HG03196 (cell line): ENCODE results near the gene PIGM.
"Not testable (repeated sequence)": the region's sequence is repeated elsewhere in the genome, so short reads cannot be mapped to it uniquely, and the experiment has no call there.

Experiments
- ATAC-seq: cut with Tn5 transposase; IDR thresholded peaks from one replicate; pipeline ENCODE4 v1.9.1; 2021; ENCODE audit not compliant: unreplicated experiment

The PIGM gene

DNA sequence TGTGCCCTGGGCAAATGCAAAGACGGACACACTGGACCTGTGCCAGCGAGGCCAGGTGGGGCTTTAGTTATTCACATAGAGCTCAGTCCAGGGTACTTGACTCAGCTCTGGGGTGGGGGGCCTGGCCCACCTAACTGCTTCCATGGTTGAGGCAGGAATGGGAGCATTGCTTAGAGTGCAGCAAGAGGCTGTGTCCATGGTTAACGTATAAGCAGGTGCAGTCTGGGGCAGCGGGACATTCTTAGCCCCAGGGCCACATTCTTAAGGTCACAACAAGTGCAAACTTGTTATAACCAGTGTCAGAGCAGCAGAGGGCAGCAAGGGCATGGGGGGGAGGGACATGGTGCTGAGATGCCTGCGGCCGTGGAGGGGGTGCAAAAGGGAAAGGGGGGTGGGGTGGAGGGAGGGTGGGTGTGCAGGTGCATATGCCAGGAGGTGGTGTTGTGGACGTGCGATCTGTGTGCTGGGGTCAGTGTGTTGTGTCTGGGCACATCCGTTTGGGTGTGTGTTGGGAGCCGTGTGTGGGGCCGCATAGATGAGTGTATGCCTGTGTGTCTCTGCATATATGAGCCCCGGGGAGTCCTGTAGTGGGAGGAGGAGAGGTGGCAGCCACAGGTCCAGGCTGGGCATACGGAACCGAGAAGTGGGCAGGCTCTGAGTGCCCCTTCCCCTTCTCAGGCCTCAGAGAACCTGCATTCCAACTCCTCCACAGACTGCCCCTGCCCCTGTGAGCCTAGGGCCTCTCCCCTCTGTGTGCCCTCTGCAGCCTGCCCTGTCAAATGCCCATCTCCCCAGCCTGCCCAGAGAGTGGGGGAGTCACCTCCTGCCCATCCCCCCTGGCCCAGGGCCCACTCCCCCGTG lies 29.8 kb upstream of the PIGM start:
- no peak for ATAC-seq

DNA sequence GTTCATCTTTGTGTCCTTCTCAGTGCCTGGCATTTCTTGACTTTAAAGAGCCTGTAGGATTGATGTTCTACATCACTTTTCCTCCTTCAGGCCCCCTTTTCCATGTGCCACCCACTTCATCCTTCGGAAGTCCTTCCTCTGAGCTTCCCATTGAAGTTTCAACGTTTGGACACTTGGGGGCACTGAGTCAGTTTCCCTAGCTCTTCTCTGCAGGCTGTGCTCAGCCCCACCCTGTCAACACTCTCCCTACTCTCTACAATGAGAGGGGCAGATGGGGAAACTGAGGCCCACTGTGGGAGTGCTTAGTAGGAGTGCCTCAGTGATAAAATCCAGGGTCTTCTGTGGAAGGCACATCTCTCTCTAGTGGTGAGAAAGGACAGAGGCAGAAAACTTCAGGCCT lies 26.3 kb upstream of the PIGM start:
- no peak for ATAC-seq

DNA sequence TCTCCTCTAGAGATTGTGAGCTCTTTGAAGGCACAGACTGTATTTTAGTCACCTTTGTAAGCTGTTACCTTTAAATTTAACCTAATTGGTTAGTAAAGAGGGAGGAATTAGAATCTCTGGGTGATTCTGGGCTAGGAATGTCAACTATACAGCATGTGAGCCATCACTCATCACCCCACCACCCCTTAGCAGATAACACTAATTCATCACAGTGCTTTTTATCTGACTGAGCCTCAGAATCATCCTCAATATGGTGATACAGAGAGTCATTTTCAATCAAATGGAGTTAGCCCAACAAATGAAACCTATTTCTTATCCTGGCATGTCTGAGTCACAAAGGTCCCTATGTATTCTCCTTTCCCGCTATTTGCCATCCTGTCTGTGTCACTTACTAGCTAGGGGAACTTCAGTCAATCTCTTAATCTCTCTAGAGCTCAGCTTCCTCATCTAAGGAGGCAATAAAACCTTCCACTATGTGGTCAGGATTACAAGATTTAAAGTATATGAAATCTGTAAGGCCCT lies 24.9 kb upstream of the PIGM start:
- no peak for ATAC-seq

DNA sequence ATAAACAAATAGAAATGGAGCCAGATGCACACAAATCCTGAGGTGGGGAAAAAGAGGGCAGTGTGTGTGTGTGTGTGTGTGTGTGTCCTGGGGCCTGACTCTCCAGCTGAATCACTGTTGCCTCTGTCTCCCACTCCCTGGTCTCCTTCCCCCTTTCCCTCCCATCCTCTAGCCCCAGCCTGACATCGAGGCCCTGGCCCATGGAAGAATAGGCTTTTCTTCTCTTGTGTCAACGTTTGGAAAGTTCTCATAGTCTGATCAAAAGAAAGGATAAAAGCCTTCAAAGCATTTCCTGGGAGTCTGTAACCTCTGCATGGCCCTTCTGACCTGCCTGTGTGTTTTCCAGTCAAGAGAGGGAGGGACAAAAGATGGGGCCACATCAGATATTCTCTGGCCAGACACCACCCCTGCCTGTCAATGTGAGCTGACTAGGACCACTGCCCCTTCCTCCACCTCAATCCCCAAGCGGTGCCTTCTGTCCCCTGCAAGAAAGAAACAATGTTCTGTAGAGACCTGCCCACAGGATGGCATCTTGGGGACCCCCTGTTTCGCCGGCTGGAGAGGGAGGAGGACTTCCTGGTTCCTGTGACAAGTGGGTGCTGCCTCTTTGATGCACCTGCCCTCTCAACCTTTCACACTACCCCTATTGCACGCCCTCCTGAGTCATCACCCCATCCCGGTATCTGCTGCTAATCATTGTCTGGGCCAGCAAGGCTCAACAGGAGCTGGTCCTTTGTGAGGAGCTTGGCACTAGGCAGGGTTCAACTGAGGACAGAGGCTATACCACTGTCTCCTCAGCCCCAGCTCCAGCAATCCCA lies 22.0 kb upstream of the PIGM start:
- ATAC-seq: no peak

DNA sequence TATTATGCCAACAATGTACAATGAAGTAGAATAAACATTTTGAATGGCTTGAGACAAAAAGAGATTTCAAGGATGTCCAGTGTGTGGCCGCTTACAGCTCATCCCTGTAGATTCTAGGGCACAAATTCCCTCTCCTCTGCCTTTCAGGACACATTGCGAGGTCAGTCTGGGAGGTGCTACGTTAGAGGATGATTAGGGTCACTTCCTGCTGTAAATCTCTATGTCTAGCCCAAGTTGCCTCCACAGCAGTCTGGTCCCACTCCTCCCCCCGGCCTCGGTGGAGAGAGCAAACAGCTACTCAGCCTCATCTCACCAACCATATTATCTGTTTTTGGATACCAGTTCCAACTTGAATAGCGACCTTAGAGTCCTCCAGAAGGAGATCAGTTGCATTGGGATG lies 21.1 kb upstream of the PIGM start:
- ATAC-seq: no peak

DNA sequence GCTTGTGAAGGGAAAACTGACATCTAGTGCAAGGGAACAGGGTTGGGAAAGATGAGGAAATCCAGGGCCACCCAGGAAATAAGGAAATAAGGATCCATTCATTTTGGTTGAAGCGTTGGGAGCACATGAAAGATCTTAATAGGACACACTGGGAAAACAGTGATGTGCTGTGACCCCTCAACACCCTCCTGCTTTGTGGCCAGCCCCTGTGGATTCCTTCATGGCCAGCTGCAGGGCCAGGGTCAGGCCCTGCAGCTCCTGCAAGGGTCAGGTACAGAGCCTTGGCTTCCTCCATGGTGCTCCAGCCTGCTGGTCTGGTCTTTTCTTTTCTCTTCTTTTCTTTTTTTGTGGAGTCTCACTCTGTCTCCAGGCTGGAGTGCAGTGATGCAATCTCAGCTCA lies 18.8 kb upstream of the PIGM start:
- ATAC-seq: no peak

DNA sequence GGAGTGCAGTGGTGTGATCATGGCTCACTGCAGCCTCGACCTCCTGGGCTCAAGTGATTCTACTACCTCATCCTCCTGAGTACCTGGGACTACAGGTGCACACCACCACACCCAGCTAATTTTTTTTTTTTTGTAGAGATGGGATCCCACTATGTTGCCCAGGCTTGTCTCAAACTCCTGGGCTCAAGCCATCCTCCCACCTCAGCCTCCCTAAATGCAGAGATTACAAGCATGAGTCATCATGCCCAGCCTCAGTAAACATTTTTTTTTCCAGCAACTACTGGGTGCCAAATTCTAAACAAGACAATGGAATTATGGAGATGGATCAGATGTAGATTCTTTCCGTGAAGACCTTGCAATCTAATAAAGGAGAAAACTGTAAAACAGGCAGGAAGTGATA lies 18.4 kb upstream of the PIGM start:
- not testable (repeated sequence) for ATAC-seq

DNA sequence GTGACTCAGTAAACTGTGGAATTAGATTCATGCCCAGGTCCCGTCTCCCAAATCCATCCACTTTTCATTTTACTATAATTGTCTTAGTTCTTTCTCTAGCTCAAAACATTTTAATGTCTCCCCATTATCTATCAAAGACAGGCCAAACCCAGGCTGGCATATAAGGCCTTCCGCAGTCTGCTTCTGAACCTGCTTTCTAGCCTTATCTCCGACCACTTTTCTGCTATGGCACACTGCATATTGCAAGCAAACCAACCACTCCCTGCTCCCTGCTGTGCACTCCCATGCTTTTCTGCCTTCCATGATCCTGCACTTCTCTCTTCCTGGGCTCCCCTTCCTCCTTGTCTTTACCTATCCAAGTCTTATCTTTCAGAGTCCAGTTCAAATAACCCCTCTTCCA lies 17.3 kb upstream of the PIGM start:
- no peak for ATAC-seq

DNA sequence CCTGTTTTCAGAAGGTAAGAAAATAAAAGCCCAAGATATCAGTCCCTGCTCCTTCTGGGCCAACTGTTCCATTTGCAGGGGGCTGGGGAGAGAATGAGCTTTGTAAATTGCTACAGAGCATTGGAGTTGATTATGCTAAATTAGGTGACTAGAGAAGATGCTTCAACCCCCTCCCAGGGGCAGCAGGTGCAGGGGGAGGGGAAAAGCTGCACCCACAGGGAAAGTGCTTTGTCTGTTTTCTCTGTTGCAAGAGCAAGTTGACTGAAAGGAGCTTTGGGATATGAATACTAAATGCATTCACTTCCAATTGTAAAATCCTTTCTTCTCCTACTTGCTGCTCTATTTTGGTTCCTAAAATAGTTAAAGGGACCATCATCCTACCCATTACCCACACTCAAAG lies 16.5 kb upstream of the PIGM start:
- ATAC-seq: no peak

DNA sequence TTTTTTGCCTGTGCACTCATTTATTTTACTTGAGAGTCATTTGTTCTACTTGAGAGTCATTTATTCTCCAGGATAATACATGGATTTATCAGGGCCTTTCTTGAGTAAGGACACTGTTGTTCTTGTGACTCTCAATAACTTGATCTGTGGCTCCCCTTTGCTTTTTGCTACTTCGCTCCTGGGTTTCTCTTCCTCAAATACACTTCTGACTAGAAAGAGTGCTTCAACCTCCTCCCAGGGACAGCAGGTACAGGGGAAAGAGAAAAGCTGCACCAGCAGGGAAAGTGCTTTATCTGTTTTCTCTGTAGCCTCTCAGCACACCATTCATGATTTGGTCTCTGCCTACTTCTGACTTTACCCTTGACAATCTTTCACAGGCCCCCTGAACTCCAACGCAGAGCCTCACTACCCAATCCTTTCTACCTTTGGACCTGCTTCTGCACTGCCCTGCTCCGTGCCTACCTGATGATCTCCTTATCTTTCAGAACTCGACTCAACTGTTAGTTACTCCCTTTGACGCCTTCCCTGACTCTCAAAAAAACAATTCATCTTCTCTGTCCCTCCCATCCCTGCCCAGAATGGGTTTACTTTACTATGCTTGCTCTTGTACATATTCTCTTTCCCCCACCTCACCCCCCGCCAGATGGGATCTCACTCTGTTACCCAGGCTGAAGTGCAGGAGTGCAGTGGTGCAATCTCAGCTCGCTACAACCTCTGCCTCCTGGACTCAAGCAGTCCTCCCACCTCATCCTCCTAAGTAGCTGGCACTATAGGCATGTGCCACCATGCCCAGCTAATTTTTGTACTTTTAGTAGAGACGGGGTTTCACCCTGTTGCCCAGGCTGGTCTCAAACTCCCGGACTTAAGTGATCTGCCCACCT lies 15.6 kb upstream of the PIGM start:
- no peak for ATAC-seq

DNA sequence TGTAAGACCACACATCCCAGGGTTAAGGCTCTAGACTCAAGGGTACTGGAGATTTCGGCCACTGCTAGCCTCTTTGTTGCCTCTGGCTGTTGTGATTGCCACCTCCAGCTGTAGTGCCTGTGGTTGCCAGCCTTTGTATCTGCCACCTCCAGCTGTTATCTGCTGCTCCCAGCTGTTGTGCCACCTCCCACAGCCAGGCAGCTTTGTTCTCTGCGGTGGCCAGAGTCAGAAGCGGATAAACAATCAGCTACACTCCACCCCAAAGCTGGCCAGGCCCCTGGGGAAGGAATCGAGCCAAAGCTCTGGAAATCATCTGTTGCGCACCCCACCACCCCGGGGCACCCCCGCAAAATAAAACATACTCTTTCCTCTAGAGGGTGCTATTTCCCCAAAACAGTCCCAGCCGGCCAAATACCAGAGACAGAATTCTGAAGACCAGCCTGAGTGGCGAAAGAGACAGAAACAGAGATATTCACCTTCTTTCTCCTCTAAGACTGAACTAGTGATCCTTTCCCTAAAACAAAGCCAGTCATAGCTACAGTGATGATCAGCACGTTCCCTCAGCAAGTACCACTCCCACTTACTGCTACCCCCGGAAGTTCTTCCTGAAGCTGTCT lies 14.8 kb upstream of the PIGM start:
- no peak for ATAC-seq

DNA sequence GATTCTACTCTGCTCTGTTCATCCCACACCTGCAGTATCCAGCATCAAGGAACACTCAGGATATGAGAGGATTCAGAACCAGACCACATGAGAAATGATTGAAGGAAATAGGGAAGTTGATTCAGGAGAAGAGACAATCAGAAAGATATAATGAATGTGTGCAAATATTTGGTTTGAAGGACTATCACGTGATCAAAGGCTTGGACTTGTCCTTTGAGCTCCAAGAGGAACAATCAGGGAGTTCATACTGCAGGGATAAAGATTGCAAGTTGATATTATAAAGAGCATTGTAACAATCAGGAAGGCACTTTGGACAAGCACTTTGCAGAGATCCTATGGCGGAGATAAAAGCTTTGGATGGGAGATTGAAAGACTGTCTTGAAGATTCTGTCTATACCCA lies 13.9 kb upstream of the PIGM start:
- no peak for ATAC-seq

DNA sequence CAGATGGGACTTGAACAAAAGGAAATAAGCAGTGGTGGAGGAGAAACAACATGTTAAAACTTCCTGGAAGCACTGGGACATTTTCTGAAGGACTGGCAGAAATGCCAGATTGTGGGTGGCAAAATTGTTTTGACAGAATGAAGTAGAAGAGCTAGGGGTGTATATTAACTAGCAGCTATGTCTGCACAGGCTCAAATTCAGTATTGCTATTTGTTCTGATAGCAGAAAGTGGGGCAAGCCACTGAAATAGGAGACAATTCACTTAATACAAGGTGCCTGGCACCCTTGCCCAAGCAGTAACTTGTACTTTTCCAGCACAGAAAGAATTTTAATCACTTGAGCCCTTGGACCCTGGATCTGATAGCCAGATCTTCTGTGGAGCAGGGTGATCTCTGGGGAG lies 11.8 kb upstream of the PIGM start:
- ATAC-seq: no peak

DNA sequence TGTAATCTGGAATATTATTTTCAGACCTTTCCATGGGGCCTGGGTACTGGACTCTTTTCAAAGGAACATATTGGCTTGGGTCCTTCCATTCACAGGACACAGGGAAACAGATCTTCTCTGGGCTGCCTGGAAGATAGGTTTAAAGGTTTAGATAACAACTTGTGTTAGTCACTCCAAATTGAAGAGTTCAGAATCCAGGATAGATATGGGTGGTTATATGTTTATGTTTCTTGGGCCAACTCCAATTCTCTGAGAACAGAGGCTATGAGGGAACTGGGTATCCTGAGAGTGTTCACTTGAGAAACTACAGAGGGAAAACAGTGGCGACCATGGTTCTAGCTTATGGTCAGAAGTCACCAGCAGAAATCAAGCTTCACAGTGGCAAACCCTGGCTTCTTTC lies 8.7 kb upstream of the PIGM start:
- no peak for ATAC-seq

DNA sequence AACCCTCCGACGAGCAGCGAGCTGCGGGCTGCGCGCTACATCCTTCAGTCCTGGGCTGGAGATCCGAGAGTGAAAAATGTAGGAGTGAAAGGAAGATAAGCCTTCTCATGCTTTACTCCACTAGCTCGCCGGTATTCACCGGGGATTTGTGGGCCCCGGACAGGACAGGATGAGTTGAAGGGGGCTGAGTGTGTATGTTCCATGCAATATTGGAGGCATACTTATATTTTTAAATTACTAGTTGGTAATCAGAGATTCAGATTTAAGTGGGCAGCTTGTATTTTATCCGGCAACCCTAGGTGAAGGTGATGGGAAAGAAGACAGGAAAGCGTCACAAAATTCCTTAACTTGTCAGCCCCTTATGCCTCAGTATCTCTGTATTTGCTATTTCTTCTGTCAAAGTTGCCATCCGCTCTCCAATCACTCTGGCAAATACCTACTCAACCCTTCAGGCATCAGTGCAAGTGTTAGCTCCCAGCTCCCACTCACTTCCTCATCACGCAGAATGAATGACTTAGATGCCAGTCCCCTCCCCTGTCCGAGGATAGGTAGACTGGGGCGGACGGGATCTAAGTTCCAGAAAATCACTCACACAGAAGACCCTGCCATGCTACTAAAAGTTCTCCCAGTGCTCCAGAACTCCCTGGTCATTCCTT lies 503 bp upstream of the PIGM start:
- no peak for ATAC-seq

DNA sequence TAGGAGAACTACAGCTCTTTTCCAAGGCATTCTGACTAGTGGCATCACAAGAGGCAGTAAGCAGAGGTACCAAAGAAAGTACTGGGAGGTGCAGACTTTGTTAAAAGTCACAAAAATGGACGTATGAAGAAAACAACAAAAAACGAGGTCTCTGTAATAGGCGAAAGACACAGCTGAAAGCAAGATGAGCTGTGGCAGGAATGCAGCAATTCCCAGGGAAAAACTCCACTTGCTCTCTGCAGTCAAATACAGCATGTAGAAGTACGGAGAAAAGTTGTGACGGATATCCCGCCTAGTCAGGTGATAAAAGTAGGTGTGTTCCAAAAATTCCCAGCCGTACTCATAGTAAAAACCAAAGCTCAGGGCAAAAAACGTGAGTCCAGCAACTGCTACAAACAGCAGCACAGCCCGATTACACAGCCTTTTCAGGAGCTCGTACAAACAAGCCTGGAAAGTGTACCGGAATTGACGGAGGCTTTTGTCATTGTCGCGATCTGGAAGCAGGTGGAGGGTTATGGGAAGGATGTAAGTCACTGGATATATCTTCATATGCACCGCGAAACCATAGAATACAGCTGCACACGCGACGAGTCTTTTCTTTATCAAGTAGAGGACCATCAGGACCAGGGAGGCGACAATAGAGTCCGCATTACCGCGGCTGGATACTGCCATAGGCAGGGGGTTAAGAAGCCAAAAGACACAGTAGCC lies 979 bp downstream of the PIGM start:
- ATAC-seq: no peak

DNA sequence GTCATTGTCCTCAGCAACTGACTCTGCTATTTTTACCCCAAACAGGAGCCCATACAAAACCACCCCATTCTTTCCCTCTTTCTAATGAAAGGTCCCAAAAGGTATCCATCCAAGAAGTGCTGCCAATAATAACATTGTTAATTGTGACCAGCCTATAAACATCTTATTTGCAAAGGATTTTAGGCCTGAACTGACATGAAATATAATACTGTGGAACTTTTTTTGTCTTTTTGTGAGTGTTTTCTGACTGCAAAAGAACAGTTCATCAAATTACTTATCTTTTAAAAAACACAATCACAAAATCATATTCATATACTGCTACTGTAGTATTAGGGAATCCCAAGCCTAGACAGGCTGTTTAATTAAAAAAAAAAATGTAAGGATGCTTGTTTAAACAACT lies 3.4 kb downstream of the PIGM start:
- no peak for ATAC-seq

DNA sequence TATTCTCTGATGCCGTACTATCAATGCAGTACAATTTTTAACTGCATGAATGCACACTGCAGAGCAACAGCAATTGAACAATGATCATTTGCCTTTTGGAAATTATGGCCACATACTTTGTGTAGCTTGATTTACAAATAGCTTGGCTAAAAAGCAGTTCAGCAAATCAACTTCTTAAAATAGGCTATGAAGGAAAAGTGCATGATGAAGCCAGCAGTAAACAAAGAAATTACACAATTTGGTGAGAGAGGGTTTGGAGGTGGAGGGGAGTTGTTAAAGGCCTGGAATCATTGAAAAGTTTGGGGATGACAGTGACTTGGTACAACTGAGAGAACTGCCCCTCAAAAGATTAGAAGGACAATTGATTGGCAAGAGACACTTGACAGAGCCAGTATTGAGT lies 6.5 kb downstream of the PIGM start:
- ATAC-seq: no peak

DNA sequence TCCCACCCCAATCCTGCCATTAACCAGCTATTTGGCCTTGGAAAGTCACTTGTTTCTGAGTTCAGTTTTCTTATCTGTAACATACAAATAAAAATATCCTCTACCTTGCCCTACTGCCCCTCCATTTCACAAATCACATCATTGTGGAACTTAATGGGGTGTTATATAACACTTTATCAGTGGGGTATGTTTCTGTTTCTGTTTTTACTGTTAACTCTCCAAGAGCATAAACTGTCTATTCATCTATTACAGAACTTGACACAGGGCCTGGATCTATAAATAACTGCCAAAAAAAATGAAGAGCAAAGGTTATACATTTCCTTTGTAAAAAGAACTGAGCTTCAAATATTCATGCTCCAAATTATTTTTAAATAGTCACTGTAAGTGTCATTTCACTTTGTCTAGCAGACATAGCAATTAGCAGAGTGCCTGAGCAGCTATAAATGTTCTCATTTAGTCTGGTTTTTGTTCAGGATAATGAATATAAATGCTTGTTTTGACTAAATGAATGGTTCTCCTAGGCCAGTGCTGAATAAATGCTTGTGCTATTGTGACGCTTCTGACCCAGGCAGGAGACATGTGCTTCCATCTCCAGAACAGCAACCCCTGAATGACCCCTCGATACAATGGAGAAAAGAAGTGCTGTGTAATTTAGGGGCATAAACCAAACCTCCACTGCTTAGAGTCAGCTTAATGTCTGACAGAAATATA lies 7.4 kb downstream of the PIGM start:
- no peak for ATAC-seq
